HG03575 (cell line): ENCODE data around the gene NEO1.
"Not testable (repeated sequence)": the region's sequence is repeated elsewhere in the genome, so short reads cannot be mapped to it uniquely, and the experiment has no call there.

Experiments used
- ATAC-seq: cut with Tn5 transposase; IDR thresholded peaks from one replicate; pipeline ENCODE4 v1.9.1; 2021; ENCODE audit not compliant: unreplicated experiment, insufficient number of reproducible peaks, low FRiP score; ENCODE audit errors: extremely low read depth

NEO1 gene

DNA sequence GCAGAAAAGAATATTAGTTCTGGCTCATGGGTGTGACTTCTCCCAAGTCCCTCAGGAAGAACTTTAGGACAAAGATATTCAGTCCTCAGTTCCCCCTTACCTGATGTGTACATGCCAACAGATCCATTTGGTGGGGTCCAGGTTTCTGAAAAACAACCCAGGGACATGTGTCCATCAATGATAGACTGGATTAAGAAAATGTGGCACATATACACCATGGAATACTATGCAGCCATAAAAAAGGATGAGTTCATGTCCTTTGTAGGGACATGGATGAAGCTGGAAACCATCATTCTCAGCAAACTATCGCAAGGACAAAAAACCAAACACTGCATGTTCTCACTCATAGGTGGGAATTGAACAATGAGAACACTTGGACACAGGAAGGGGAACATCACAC, 114.4 kb downstream of the NEO1 start:
- ATAC-seq, result not testable (repeated sequence)

DNA sequence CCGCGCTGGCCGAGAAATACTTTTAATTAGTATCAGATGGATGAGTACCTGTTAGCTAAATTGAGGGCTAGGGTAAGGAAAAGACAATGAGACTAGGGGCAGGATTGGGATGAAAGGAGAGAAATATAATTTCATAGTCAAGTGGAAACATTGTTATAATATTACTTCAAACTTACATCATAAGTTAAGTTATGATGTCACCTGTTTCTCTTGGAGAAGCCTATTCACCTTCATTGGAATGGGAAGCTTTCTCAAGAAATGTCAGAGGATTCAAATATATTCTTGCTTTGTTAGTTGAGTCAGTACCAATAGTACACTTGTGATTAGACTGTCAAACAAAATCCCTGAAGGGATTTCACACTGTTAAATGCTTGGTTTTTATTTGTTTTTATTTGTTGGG, 116.2 kb downstream of the NEO1 start:
- ATAC-seq, result no peak

DNA sequence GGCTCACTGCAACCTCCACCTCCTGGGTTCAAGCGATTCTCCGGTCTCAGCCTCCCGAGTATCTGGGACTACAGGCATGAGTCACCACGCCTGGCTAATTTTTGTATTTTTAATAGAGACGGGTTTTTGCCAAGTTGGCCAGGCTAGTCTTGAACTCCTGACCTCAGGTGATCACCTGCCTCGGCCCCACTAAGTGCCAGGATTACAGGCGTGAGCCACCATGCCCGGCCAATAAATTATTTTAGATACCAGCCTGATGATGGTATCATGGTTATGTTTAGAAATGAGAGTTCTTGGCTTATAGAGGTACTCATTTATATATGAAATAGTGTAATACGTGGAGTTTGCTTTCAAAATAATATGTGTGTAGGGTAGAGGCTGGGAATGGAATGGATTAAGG, 119.4 kb downstream of the NEO1 start:
- ATAC-seq, result no peak

DNA sequence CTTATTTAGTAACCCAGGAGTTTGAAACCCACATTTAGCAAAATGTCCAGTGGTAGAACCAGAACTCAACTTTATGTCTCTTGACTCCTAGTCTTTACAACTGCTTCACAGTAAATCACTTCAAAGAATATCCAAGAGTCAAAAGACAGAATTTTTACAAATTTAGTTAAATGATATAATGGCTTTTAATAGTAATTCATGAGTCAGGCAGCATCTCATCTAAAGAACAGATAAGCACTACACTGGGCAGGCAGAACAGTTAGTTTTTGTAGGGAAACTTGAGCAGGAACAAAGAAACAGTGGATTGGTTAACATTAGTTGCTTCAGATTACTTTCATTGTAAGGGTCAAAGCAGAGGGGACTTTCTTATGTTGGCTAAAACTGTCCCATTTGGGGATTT, 120.2 kb downstream of the NEO1 start:
- no peak for ATAC-seq

DNA sequence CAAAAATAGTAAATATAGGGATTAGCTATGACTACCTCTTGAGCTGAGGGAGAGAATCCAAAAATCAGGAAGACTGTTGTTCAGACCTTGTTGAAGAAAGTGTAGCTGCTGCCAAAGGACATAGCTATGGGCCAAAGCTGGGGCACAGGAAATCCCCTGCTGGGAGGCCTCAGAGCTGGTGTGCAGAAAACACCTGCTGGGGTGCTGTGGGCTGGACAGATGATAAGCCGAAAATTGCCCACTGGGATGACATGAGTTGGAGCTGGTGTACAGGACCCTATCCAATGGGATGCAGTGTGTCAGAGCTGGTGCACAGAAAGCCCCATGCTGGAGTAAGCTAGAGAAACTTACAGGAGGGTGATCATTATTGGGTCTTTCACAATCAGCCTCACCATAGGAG, 121.9 kb downstream of the NEO1 start:
- no peak for ATAC-seq

DNA sequence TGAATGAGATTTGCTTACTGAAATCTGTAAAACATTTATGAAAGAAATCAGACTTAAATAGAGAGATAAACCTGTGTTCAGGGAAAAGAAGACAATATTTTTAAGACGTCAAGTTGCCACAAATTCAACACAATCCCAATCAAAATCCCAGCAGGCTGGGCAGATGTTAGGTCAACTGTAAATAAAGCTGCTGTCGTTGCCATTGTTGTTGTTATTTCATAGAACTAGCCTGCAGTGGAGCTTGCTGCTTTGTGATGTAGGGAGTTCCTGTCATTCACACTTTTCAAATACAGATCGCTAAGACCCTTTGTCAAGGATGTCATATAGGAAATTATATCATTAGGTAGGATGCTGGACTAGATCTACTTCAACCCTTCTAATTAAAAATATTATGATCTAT, 123.1 kb downstream of the NEO1 start:
- ATAC-seq, result no peak

DNA sequence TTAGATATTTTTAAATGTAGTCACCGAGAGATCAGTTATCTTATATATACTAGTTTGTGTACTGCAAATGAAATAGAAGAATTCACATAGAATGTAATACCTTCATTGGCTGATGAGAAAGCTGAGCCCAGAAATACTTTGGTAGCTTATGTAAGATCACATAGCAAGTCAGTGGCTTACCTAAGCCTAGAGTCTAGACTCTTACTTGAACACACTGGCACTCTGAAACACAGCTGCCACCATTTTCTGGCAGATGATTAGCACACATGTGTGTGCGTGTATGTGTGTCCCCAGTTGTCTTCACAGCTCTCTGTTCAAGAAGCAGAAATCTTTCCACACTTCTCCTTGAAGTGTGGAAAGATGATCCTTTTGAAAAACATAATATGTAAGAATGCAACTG, 124.3 kb downstream of the NEO1 start:
- ATAC-seq, result no peak

DNA sequence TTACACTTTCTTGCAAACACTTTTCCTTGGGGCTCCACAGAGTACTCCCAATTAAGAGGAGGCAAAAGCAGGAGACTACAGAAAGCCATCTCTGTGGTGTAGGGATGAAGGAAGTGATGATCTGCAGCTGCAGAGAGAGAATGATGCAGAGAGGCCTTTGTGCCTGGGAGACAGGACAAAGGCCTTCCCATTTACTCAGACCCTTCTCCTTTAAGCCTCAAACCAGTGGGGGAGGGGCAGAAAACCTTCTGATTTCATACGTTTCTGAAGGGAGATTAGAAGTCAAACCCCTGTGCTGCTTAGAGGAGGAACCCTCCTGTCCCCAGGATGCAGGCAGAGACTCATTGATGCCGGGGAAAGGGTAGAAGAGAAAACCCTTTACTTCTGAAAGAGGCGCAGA, 130.8 kb downstream of the NEO1 start:
- no peak for ATAC-seq

DNA sequence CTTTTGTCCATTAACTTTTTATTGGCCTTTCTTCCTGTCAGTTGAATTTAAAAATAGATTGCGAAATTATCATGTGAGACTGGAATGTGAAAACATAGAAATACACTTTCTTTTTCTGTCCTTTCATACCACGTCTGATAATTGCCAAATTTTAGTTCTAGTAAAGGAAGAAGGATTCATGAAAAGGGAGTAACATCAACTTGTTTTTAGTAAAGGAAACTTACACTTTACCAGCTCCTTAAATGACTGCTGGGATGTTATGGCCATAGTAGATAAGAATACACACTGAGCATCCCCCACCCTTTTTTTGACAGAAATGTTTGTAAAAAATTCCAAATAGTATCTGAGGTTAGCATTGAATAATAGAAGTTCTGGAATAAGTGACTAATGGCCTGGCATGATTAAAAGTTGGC, 137.9 kb downstream of the NEO1 start:
- no peak for ATAC-seq

DNA sequence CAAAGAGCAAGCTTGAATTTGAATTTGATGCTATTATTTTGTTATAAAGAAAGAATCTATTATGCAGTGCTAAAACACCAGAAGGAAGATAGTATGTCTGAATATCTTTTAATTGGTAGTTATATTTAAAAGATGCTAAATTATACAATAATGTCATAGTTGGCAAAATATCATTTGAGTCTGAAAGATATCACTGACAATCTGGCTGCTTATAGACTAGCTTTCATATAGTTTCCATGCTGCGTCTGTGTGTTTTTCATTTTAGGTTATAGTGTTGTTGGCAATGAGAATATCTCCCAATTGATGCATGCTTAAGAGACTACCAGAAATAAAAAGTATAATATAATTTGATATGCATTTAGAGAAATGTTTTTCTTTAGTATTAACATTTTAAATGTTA, 142.9 kb downstream of the NEO1 start:
- no peak for ATAC-seq

DNA sequence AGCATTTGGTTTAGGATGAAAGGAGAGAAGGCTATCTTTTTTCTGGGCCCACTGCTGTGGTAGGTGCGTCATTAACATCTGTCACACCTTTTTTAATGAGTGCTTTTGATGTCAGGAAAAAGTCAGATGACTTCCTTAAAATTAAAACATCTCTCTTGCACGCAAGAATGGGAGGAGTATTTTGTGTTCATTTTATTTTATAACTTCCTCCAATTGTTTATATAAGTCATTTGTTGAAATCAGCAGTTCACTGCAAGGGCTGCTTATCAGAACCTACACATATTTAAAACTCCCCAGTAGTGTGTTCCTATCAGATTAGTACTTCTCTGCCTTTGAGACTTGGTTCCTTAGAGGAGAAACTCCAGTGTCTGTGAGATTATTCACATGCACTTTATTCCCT, 143.8 kb downstream of the NEO1 start:
- ATAC-seq, result no peak

DNA sequence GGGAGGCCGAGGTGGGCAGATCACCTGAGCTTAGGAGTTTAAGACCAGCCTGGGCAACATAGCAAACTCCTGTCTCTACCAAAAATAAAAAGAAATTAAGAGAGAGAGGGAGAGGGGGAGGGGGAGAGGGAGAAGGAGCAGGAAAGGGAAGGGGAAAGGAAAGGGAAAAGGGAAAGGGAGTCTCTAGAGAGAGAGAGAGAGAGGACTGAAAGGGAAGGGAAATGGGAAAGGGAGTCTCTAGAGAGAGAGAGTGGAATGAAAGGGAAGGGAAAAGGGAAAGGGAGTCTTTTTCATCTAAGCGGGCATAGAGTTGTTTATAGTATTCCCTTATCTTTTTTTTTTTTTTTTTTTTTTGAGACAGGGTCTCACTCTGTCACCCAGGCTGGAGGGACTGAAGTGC, 148.1 kb downstream of the NEO1 start:
- no peak for ATAC-seq

DNA sequence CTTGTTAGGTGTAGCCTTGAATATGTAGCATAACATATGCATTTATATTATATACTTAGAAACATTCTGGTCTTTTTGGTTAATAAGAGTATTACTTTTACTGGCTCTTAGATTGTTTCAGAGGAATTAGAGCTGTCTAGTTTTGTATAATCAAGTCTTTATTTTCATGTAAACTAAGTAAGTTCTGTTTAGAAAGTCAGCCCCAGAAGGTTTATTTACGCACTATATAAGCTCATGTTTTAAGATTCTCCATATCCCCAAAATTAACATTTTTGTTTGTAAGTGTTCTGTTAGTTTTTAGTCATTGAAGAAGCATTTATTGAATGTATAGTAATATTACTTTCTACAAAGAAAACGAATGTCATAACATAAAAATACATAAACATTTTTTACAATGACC, 158.4 kb downstream of the NEO1 start:
- ATAC-seq, result no peak

DNA sequence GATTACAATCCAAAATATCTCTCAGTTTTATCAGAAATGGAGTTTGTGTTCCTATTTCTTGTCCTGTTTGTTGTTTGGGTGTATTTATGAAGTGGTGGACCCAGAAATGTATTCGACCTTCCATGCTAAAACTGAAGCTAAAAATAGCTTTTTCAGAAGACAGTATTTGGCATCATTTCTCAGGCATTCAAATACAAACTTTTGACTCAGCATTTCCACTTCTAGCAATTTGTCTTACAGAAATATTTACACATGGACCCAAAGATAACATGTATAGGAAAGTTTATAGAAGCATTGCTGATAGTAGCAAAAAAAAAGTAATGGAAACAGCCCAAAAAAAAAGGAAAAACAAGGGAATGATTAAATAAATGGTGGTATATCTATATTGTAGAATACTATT, 160.2 kb downstream of the NEO1 start:
- no peak for ATAC-seq

DNA sequence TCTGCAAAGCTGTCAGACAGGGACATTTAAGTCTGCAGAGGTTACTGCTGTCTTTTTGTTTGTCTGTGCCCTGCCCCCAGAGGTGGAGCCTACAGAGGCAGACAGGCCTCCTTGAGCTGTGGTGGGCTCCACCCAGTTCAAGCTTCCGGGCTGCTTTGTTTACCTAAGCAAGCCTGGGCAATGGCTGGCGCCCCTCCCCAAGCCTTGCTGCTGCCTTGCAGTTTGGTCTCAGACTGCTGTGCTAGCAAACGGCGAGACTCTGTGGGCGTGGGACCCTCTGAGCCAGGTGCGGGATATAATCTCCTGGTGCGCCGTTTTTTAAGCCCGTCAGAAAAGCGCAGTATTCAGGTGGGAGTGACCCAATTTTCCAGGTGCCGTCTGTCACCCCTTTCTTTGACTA, 169.2 kb downstream of the NEO1 start:
- ATAC-seq, result not testable (repeated sequence)

DNA sequence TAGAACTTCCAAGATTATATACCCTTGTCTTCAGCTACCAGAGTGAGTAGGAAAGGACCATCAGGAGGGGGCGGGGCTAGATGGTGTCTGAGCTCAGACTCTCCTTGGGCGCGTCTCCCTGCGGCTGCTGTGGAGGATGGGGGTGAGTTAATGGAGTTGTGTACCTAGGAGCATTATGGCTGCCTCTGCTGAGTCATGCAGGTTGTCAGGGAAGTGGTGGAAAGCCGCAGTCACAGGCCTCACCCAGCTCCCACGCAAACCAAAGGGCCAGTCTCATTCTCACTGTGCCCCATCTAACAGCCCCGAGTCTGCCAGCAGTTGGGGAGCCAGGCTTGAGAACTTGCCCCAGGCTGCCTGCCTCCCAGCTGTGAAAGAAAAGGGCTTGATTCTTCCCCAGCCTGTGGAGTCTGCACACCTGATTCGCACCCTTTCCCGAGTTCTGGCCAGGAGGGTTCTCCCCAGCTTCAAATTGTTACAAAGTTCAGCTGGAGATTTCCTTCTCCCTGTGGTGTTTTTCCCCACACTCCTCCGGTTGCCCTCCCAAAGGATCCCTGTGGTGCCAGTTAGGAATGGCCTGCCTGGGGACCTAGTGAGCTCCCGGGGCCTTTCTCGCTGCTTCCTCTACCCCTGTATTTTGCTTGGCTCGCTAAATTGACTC, 173.2 kb downstream of the NEO1 start:
- ATAC-seq, result no peak

DNA sequence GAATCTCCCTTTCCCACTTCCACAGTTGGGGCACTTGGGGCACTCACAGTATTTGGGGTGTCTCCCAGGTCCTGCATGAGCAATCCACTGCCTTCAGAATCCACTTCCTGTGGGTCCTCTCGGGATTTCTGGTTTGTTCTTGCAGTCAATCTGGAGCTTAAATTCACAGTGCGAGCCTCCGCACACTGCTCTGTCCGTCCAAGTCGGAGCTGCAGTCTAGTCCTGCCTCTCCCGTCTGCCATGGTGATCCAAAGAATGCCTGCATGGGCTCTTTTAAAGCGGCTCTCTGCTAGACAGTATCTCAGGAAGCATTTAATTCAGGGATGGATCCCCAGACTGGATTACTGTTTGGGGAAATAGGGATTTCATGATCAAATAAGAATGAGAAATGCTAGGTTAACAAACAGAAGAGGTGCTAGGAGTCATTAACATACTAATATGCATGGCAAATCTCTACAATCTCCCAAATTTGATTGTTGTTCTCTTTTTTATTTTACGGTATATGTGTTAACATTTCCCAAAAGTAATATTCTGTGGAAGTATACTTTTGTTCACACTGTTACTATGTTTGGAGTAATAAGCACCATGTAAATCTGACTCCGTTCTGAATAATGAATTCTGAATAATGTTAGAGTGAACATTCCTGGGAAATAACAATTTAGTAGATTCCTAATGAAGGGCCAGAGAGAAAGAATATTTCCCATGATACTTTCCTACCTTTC, 174.0 kb downstream of the NEO1 start:
- no peak for ATAC-seq

DNA sequence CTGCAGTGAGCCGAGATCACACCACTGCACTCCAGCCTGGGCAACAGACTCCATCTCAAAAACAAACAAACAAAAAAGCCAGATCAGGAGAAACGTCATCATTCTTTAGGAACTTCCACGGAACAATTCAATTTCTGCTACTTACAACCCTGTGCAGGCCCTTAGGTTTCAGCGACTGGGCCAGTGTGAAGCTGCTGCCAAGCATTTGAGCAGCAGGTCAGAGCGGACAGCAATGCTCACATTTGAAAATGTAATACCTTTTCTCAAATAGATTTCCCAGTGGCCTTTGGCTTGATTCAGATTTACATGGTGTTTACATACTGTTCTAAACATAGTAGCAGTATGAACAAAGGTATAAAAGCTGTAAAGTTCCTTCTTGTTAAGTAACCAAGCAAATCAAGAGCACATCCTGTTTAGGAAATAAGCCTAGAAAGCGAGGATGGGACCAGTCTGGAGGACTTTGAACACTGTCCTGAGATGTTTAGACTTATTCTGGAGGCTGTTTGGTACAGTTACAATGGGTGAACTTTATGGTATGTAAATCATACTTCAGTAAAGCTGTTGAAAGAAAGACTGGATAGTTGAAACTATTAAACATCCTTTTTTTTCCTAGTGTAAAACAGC, 175.3 kb downstream of the NEO1 start:
- ATAC-seq, result no peak

DNA sequence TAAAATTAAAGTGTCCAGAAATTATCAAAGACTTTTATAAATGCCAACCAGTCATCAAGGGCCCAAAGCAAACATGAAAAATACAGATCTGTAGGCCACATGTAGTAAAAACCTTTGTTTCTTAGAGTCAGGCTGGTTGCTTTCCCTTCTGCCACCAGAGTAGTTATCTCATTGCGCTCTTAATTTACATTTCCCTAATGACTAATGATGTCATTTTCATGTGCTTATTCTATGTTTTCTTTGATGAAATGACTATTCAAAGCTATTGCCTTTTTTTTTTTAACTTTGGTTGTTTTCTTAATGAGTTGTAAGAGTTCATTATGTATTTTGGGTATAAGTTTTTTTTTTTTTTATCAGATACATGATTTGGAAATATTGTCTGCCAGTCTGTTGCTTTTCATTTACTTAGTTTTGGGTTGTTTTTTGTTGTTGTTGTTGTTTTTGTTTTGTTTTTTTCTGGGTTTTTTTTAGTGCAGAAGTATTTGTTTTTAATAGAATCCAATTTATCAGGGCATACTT, 175.9 kb downstream of the NEO1 start:
- no peak for ATAC-seq

DNA sequence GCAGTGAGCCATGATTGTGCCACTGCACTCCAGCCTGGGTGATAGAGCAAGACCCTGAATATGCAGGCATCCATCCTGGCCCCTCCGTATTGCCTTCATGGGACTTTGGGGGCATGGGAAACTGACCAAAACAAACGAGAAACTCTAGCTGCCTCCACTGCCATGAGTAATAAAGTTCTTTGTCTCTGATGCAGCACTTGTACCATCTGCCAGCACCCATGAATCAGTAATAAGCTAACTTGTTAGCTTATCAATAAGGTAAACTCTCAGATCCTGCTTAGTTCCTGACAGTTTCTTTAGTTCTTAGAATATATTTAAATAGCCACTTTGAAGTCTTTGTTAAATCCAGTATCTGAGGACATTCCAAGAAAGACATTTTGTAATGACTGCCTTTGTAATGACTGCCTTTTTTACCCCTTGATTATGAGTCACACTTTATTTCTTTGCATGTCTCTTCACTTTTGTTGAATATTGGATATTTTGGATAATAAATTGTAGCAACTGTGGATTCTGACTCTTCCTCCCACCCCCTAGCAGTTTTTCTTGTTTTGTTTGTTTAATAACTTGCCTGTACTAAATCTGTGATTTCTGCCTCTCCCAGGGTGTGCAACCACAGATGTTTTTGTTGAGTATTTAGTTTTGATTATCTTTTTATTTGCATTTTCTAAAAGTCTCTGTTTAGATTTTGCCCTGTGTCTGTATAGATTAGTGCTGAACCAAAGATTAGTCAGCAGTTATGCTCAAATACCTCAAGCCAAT, 179.6 kb downstream of the NEO1 start:
- ATAC-seq, result no peak
